DND-41 (cell line): ENCODE results near the gene NEK9.

Source experiments
- EZH2 ChIP-seq: IDR thresholded peaks from 3 replicates; pipeline ENCODE4 v1.6.1; 2012; ENCODE audit warnings: borderline replicate concordance, low read depth, mild to moderate bottlenecking, moderate library complexity, low read length, inconsistent platforms; ENCODE audit not compliant: severe bottlenecking
- TF ChIP-seq, protein P1 (sequence below): IDR thresholded peaks from 2 replicates; pipeline ENCODE4 v1.5.1; 2012; ENCODE audit warnings: borderline replicate concordance, low read length, moderate library complexity, mild to moderate bottlenecking; ENCODE audit not compliant: poor library complexity, severe bottlenecking; ENCODE audit errors: extremely low read depth

DNA sequence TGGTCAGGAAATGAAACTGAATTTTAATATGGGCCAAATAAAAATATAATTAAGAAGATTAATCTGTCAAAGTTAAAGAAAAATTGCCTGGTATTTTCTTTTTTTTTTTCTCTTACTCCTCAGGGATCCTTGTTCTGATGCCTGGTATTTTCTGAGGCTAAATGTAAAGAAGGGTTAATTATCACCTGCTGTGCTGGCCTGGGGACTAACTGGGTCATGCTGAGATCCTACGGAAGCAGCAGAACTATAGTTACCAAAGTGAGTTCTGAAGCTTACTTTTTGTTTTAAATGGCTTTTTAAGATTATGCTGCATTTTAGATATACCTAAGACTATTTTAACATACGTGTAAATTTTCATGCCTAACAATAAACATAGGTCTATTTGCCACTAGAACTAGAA lies 34.1 kb downstream of the NEK9 start:
- TF ChIP-seq, protein P1, sequence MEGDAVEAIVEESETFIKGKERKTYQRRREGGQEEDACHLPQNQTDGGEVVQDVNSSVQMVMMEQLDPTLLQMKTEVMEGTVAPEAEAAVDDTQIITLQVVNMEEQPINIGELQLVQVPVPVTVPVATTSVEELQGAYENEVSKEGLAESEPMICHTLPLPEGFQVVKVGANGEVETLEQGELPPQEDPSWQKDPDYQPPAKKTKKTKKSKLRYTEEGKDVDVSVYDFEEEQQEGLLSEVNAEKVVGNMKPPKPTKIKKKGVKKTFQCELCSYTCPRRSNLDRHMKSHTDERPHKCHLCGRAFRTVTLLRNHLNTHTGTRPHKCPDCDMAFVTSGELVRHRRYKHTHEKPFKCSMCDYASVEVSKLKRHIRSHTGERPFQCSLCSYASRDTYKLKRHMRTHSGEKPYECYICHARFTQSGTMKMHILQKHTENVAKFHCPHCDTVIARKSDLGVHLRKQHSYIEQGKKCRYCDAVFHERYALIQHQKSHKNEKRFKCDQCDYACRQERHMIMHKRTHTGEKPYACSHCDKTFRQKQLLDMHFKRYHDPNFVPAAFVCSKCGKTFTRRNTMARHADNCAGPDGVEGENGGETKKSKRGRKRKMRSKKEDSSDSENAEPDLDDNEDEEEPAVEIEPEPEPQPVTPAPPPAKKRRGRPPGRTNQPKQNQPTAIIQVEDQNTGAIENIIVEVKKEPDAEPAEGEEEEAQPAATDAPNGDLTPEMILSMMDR = no peak
- TF ChIP-seq EZH2 = no peak
